Stimulated activated CD4-positive, alpha-beta T cell treated with anti-CD3 and anti-CD28 coated beads, TNF-alpha, amount 100 ng/mL, for 24 hours (primary cell): ENCODE results near the gene MAP7D1.
"Not testable (repeated sequence)": the region's sequence is repeated elsewhere in the genome, so short reads cannot be mapped to it uniquely, and the experiment has no call there.

Experiments used
- DNase-seq, 3 experiments: peaks; one replicate each; pipeline ENCODE4 v3.0.0-alpha.2; 2020; ENCODE audit warnings: low read depth in 3 of 3

MAP7D1 gene

GRCh38 chr1:36166938-36167905, 11.3 kb downstream of the MAP7D1 start:
- DNase-seq, result no peak

DNA sequence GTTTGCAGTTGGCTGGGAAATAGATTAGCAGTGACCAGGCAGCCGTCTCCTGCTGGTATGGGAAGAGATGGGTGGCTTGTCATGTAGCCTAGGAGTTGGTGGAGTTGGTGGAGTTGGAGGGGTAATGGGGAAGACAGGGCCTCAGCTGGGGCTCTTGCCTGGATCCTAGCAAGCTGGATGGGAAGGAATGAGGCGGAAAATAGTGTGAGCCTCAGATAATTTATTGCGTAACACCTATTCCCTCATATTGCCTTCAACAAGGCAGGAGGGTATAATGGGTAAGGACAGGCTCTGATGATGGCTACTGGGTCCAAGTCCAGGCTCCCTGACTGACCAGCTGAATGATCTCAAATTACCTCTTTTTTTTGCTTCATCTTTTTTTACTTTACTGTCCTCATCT, 12.6 kb downstream of the MAP7D1 start:
- DNase-seq, result no peak

DNA sequence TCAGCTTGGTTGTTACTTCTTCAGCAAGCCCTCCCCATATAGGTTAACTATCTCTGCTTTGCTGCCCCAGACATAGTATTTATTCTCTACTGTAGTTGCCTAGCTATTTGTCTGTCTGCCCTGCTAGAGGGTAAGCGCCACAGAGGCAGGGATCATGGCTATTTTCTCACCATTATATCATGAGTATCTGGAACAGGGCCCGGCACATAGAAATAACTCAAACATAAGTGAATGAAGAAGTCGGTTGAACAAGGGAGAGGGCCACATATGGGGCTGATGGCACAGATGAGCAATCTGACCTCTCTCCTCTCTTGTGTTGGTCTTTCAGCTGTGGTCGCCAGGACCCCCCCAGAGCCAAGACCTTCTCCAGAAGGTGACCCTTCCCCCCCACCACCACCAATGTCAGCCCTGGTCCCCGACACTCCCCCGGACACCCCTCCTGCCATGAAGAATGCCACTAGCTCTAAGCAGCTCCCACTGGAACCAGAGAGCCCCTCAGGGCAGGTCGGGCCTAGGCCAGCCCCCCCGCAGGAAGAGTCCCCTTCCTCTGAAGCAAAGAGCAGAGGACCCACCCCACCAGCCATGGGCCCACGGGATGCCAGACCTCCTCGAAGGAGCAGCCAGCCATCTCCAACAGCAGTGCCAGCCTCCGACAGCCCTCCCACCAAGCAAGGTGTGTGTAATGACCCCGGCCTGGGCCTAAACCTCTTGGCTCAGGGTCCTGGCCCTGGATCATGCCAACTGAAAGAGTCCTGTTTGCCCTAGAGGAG, 14.9 kb downstream of the MAP7D1 start:
- DNase-seq, result no peak

- DNase-seq, result no peak
Measured at GRCh38 chr1:36172017-36172747, 16.2 kb downstream of the MAP7D1 start.

GRCh38 chr1:36172983-36173382, 17.0 kb downstream of the MAP7D1 start:
- DNase-seq, result no peak

DNA sequence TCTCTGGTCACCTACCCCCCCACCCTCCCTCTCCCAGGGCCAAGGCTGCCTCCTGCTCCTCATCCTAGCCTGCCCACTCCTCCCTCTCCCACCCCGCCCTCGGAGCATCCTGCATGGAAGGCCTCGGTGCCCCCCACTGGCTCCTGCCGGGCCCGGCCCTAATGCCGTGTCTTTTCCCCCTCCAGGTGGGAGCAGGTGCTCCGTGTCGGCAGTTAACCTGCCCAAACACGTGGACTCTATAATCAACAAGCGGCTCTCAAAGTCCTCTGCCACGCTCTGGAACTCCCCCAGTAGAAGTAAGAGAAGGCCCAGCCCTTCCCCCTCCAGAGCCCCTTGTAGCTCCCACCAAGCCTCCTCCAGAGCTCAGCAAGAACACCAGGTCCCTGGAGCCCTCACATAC, 18.8 kb downstream of the MAP7D1 start:
- no peak for DNase-seq

DNA sequence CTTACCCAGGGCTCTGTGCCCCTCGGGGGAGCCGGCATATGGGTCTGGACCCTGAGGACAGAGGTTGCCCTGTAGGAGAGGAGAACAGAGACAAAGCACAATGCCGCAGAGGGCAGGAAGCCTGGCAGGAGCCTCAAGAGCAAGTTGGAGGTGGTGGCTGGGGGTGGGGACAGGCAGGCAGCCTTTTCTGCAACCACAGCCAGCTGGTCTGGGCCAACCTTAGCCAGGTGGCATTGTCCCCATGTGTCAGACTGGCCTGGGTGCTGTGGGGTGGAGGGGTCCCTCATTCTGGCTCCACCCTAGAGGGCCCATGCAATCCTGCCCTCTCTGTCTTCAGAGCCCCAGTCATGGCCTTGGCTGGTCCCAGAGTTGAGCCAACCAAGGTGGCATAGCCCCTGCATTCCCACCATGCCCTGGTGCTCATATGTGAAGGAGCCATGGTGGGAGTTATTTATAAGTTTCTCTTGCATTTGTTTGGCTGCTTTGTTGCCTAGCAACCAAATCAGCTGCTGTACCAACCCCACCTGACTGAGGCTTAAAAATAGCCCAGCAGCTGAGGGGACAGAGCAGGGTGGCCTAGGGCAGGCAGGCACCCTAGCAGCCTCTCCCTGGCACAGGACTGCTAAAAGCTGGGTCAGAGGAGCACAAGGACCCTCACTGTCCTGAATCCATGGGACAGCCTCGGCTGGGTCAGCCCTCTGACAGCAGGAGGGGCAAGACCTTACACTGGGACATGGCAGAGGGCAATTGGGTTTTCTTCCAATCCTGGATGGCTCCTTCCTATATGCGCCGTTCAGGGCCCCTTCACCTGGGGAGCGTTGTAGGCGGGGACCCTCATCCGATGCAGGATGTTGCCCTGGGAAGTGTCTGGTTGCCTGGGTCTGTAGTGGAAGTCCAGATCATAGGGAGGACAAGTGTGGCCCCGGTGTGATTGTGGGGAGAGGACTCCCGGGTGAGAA, 19.5 kb downstream of the MAP7D1 start:
- DNase-seq, result no peak

DNA sequence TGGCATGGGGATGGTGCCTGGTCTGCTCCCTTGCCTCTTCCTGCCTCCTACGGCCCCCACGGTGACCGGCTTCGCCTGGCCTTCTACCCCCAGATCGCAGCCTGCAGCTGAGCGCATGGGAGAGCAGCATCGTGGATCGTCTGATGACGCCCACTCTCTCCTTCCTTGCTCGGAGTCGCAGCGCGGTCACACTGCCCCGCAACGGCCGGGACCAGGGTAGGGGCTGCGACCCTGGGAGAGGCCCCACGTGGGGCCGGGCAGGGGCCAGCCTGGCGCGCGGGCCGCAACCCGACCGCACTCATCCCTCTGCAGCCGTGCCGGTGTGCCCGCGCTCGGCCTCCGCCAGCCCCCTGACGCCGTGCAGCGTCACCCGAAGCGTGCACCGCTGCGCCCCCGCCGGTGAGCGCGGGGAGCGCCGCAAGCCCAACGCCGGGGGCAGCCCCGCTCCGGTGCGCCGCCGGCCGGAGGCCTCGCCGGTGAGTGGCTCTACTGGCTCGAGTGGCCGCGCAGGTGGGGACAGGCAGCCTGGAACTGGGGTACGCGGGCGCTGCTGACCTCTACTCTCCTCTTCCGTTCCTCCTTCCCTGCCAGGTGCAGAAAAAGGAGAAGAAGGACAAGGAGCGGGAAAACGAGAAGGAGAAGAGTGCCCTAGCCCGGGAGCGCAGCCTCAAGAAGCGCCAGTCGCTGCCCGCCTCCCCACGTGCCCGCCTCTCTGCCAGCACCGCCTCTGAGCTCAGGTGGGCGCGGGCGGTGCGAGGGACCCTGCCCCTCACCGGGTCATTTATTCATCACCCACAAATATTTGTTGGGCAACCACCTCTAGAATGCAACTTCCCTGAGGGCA, 20.4 kb downstream of the MAP7D1 start:
- no peak for DNase-seq

GRCh38 chr1:36177589-36178431, 21.9 kb downstream of the MAP7D1 start:
- no peak for DNase-seq

DNA sequence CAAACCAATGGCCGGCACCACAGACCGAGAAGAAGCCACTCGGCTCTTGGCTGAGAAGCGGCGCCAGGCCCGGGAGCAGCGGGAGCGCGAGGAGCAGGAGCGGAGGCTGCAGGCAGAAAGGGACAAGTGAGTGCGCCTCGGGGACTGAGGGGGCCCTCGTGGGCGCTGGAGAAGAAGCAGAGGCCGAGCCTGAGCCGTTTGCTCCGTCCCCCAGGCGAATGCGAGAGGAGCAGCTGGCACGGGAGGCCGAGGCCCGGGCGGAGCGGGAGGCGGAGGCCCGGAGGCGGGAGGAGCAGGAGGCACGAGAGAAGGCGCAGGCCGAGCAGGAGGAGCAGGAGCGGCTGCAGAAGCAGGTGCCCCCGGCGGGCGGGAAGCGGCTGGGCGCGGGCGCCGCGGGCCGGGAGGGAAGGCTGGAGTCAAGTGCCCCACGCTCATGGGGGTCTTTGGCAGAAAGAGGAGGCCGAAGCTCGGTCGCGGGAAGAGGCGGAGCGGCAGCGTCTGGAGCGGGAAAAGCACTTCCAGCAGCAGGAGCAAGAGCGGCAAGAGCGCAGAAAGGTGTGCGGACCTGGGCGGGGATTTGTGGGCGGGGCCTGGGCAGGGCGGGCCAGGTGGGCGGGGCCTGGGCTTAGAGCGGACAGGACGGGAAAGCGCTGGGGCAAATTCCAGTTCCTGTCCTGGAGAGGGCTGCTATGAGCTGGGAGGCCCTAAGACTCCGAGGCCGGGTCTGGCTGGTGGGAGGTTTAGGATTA, 22.7 kb downstream of the MAP7D1 start:
- no peak for DNase-seq

- DNase-seq, result no peak
Measured at GRCh38 chr1:36179220-36179600, 23.2 kb downstream of the MAP7D1 start.

- DNase-seq, result no peak
Measured at GRCh38 chr1:36182734-36183133, 26.8 kb downstream of the MAP7D1 start.

- no peak for DNase-seq
Measured at GRCh38 chr1:36183309-36183856, 27.4 kb downstream of the MAP7D1 start.

- peak; percentile 52 to 73 (median 64) for DNase-seq
Measured at GRCh38 chr1:36187800-36188593, 32.0 kb downstream of the MAP7D1 start.

- not testable (repeated sequence) for DNase-seq
Measured at GRCh38 chr1:36196805-36197204, 40.8 kb downstream of the MAP7D1 start.

- no peak for DNase-seq
Measured at GRCh38 chr1:36198641-36199040, 42.7 kb downstream of the MAP7D1 start.
